Activated naive CD8-positive, alpha-beta T cell treated with anti-CD3 and anti-CD28 coated beads for 36 hours (primary cell): Measurements from ENCODE around the gene TMEM121. TPM values are rescaled to one million over a fixed set of nuclear protein-coding genes. Genes with fewer than 3 reads are reported as not detected.
"Not testable (repeated sequence)": the region's sequence is repeated elsewhere in the genome, so short reads cannot be mapped to it uniquely, and the experiment has no call there.

Experiments used
- DNase-seq: peaks from one replicate; pipeline ENCODE4 v3.0.0; 2021
- H3K27ac Mint-ChIP-seq: one replicate; pipeline ENCODE4 v1.8.0; 2022; ENCODE audit warnings: mild to moderate bottlenecking, moderate library complexity, mixed read lengths
- H3K27me3 Mint-ChIP-seq: one replicate; pipeline ENCODE4 v1.8.0; 2022; ENCODE audit warnings: mild to moderate bottlenecking, mixed read lengths
- H3K36me3 Mint-ChIP-seq: one replicate; pipeline ENCODE4 v1.8.0; 2021; ENCODE audit warnings: mild to moderate bottlenecking, mixed read lengths
- H3K4me1 Mint-ChIP-seq: one replicate; pipeline ENCODE4 v1.8.0; 2021; ENCODE audit warnings: mixed read lengths
- H3K4me3 Mint-ChIP-seq: one replicate; pipeline ENCODE4 v1.8.0; 2022; ENCODE audit warnings: mild to moderate bottlenecking, moderate library complexity, mixed read lengths
- H3K9me3 Mint-ChIP-seq: one replicate; pipeline ENCODE4 v1.8.0; 2022; ENCODE audit warnings: mixed read lengths
- total RNA-seq, 2 experiments: library from RNA; stranded (reverse); gene quantifications; one replicate each; pipeline ENCODE4 v1.2.3, GENCODE V29; 2021

The TMEM121 gene
- total RNA-seq, 2 experiments from 2014 or later: 16.7 to 16.8 TPM

DNA sequence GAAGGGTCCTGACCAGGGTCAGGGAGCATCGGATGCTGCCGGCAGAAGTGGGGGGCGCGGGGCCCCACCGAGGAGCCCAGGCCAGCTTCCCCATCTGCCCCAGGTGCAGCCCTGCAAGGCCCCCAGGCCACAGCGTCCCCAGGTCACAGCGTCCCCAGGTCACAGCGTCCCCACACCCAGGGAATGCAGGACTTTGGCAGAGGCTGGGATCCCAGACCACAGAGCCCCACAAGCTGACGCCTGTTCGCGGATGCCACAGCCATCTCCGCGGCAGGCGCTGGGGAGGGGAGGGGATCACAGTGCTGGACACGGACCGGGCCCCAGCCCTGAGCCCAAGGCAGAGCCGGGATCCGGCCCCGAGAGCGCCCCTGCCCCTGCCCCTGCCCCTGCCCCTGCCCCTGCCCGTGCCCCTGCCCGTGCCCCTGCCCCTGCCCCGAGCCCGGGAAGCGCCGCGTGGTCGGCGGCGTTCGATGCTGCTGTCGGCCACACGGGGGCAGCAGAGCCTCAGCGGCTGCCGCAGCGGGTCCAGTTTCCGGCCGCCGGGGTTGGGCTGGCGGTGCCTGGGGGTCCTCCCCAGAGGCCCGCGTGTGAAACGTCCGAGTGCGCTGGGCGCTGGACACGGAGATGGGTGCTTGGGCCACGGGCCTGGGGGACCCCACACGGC, 33.1 kb downstream of the TMEM121 start:
- H3K27me3 Mint-ChIP-seq: peaks cover 16% of the 10 kb centered on the region
- H3K36me3 Mint-ChIP-seq, H3K4me1 Mint-ChIP-seq, DNase-seq, H3K27ac Mint-ChIP-seq, H3K4me3 Mint-ChIP-seq, H3K9me3 Mint-ChIP-seq: not testable (repeated sequence)

- not testable (repeated sequence) for H3K27ac Mint-ChIP-seq, H3K9me3 Mint-ChIP-seq, H3K4me3 Mint-ChIP-seq, DNase-seq, H3K36me3 Mint-ChIP-seq, H3K4me1 Mint-ChIP-seq
- H3K27me3 Mint-ChIP-seq: peaks cover 16% of the 10 kb centered on the region
These were observed 33.8 kb downstream of the TMEM121 start for GRCh38 chr14:105560048-105560669.

DNA sequence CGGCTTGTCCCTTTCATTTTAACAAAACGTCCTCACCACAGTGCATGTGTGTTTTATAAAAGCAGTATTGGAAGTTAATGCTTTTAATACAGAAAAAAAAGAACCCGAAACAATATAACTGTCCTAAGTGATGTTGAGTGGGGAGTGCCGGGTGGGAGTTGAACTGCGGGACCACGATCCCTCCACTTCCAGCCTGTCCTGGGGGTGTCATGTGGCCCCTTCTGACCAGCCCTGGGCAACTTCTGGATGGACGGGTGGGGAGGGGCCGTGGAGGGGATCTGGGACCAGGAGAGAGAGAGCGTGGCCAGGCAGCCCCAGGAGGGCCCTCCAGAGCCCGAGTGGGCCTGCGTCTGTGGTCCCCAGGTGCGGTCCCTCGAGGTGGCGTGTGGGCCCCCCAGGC, 35.0 kb downstream of the TMEM121 start:
- DNase-seq, H3K27ac Mint-ChIP-seq, H3K4me3 Mint-ChIP-seq, H3K9me3 Mint-ChIP-seq, H3K4me1 Mint-ChIP-seq, H3K36me3 Mint-ChIP-seq: not testable (repeated sequence)
- H3K27me3 Mint-ChIP-seq: peaks cover 11% of the 10 kb centered on the region

- Mint-ChIP-seq H3K27me3 (peaks cover 2% of the 10 kb centered on the region), H3K9me3 (peaks cover 11% of the 10 kb centered on the region), H3K4me1 (peaks cover 6% of the 10 kb centered on the region), H3K27ac (peak overlapping the region; percentile 37), H3K4me3 (no peak overlapping the region), H3K36me3 (no peaks in the 10 kb centered on the region)
- no peak for DNase-seq
These were observed 36.4 kb downstream of the TMEM121 start for GRCh38 chr14:105562713-105563346.

GRCh38 chr14:105563347-105563737, 37.0 kb downstream of the TMEM121 start:
- Mint-ChIP-seq H3K36me3 (no peaks in the 10 kb centered on the region), H3K27ac (no peak overlapping the region), H3K27me3 (no peaks in the 10 kb centered on the region), H3K9me3 (peaks cover 11% of the 10 kb centered on the region), H3K4me1 (peaks cover 6% of the 10 kb centered on the region), H3K4me3 (no peak overlapping the region)
- DNase-seq: no peak

DNA sequence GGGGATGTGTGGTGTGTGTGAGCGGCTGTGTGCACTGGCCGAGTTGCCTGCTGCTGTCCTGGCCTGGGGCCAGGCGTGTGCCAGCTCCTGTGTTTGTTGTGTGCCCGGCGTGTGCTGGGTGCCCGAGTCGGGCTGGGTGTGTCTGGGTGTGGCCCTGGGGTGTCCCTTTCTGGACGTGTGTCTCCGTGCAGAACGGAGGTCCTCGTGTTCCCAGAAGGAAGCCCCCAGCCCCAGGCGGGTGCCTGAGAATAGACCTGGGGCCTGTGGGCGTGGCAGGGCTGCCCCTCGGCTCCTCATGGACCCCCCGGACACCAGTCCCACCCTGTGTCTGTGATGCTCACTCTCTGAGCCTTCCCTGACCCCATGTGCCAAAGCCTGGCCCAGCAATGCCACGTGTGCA, 38.2 kb downstream of the TMEM121 start:
- not testable (repeated sequence) for DNase-seq, H3K36me3 Mint-ChIP-seq, H3K4me1 Mint-ChIP-seq, H3K27me3 Mint-ChIP-seq, H3K4me3 Mint-ChIP-seq, H3K27ac Mint-ChIP-seq
- H3K9me3 Mint-ChIP-seq: peaks cover 11% of the 10 kb centered on the region

DNA sequence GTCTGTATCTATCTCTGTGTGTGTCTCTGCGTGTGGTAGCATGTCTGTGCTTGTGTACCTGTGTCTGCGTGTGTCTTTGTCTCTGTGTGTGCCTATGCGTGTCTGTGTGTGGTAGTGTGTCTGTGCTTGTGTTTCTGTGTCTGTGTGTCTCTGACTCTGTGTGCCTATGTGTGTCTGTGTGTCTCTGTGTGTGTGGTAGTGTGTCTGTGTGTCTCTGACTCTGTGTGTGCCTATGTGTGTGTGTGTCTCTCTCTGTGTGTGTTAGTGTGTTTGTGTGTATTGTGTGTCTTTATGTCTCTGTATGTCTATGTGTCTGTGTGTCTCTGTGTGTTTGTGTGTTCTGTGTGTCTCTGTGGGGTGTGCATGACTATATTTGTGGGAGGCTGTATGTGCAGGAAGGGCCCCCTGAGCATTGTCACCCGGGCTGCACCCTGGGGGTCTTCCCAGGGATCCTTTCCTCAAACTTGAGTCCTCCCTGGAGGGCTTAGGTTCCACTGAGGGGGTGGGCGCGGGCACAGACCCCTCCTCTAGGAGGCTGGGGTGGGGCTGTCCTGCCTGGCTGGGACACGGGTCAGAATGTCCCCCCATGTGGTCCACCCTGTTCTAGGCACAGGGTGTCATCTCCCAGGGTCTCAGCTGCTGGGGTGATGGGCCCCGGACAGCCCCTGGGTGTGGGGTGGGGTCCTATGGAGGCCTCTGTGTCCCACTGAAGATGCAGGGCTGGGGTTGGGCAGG, 39.0 kb downstream of the TMEM121 start:
- H3K27me3 Mint-ChIP-seq, DNase-seq, H3K36me3 Mint-ChIP-seq, H3K4me3 Mint-ChIP-seq, H3K4me1 Mint-ChIP-seq: not testable (repeated sequence)
- H3K27ac Mint-ChIP-seq: peak overlapping the region; percentile 2
- H3K9me3 Mint-ChIP-seq: peaks cover 19% of the 10 kb centered on the region

DNA sequence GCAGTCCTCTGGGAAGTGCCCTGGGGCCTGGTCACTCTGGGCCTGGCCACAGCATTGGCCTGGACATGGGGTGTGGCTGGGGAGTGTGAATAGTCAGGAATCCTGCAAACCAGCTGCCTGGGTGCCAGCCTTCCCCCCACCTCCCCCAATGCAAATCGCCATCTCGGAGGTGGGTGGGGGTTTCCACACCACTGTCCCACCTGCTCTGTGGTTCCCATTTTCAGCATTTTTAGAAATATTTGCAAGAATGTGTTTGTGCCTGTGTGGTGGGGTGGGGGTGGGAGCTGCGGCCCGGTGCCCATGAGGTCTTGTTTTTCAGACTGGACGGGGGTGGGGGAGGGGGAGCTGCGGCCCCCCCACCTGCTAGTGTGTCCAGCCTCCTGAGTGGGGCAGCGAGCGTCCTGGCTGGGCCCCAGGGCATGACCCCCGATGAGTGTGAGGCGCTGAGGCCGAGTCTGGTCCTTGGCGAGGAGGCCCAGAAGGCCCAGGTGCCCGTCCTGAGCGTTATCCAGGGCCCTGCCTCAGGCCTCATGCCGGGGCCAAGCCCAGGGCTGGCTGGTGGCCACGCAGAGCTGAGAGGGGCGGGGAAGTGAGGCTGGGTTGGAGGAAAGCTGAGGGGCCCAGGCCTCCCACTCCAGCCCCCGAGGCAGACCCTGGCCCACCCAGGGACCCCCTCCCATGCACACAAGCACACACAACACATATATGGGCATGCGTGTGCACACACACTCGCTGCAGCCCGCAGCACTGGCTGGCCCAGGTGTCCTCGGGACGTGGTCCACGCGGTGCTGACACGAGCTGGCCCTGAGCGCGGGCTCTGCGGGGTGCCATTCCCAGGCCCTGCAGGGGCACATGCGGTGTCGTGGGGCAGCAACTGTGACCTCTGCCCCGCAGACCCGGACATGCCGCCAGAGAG, 40.1 kb downstream of the TMEM121 start:
- H3K27me3 Mint-ChIP-seq, H3K36me3 Mint-ChIP-seq, H3K27ac Mint-ChIP-seq, H3K4me1 Mint-ChIP-seq, H3K4me3 Mint-ChIP-seq, DNase-seq: not testable (repeated sequence)
- peaks cover 25% of the 10 kb centered on the region for H3K9me3 Mint-ChIP-seq

DNA sequence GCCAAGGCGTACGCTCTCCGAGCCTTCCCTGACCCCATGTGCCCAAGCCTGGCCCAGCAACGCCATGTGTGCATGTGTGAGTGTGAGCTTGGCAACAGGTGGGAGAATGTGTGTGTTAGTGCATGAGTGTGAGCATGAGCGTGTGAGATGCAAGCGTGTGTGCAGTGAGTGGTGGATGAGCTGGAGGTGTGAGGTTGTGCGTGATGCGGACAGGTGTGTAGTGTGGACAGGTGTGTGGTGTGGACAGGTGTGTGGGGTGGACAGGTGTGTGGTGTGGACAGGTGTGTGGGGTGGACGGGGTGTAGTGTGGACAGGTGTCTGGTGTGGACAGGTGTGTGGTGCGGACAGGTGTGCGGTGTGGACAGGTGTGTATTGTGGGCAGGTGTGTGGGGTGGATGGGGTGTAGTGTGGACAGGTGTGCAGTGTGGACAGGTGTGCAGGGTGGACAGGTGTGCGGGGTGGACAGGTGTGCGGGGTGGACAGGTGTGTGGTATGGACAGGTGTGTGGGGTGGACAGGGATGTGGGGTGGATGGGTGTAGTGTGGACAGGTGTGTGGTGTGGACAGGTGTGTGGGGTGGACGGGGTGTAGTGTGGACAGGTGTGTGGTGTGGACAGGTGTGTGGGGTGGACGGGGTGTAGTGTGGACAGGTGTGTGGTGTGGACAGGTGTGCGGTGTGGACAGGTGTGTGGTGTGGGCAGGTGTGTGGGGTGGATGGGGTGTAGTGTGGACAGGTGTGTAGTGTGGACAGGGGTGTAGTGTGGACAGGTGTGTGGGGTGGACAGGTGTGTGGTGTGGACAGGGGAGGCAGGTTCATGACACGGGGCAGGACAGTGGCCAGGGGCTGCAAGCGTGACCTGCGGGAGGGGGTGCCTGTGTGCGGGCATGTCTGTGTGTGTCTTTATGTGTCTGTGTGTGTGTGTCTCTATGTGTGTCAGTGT, 41.1 kb downstream of the TMEM121 start:
- H3K4me3 Mint-ChIP-seq, H3K27me3 Mint-ChIP-seq, H3K36me3 Mint-ChIP-seq, H3K4me1 Mint-ChIP-seq, H3K27ac Mint-ChIP-seq, DNase-seq: not testable (repeated sequence)
- peaks cover 24% of the 10 kb centered on the region for H3K9me3 Mint-ChIP-seq

- H3K9me3 Mint-ChIP-seq: peaks cover 16% of the 10 kb centered on the region
- DNase-seq, H3K4me3 Mint-ChIP-seq, H3K4me1 Mint-ChIP-seq, H3K36me3 Mint-ChIP-seq, H3K27me3 Mint-ChIP-seq, H3K27ac Mint-ChIP-seq: not testable (repeated sequence)
These were observed 41.9 kb downstream of the TMEM121 start for GRCh38 chr14:105568140-105568843.

- no peak overlapping the region for H3K4me3 Mint-ChIP-seq
- DNase-seq: no peak
- no peak overlapping the region for H3K27ac Mint-ChIP-seq
- peaks cover 16% of the 10 kb centered on the region for H3K9me3 Mint-ChIP-seq
- H3K4me1 Mint-ChIP-seq: no peaks in the 10 kb centered on the region
- H3K27me3 Mint-ChIP-seq: no peaks in the 10 kb centered on the region
- H3K36me3 Mint-ChIP-seq: no peaks in the 10 kb centered on the region
These were observed 42.7 kb downstream of the TMEM121 start for GRCh38 chr14:105568859-105569766.

DNA sequence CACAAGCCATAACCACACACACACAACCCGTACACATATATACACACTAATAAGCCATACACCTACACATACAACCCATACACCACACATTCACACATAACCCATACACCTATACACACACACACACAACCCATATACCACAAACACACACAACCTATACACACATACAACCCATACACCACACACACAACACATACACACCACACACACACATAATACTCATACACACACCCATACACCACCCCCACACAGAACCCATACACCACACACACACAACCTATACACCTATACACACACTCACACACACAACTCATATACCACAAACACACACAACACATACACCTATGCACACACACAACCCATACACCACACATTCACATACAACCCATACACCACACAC, 44.1 kb downstream of the TMEM121 start:
- Mint-ChIP-seq H3K4me1 (no peaks in the 10 kb centered on the region), H3K9me3 (peaks cover 16% of the 10 kb centered on the region), H3K27me3 (no peaks in the 10 kb centered on the region), H3K4me3 (no peak overlapping the region), H3K36me3 (no peaks in the 10 kb centered on the region), H3K27ac (peak overlapping the region; percentile 0)
- no peak for DNase-seq
